OCI-LY3 (cell line): ENCODE data around the gene IL20RA.

Source experiments
- H2AFZ ChIP-seq: fragments of 200-600, 300-600 bp; shearing (Covaris generic); 2 replicates; pipeline ENCODE4 v1.6.0; 2014; ENCODE audit warnings: antibody characterized with exemption, low read depth, low read length
- H3K27ac ChIP-seq: fragments of 200-600, 300-600 bp; sonication (generic); 2 replicates; pipeline ENCODE4 v1.5.1; 2014; ENCODE audit warnings: mild to moderate bottlenecking, low read length, moderate library complexity, mixed read lengths
- H3K27me3 ChIP-seq: fragments of 200-600, 300-600 bp; sonication (generic); 2 replicates; pipeline ENCODE4 v1.6.1; 2014; ENCODE audit warnings: low read depth, low read length, mixed read lengths
- H3K36me3 ChIP-seq: fragments of 200-600, 300-600 bp; sonication (generic); replicated peaks from 2 replicates; pipeline ENCODE3; 2014; ENCODE audit warnings: low read depth, low read length, mixed read lengths
- H3K4me1 ChIP-seq: fragments of 300-600, 200-600 bp; sonication (generic); 2 replicates; pipeline ENCODE4 v1.6.1; 2014; ENCODE audit warnings: low read length, mixed read lengths
- H3K4me2 ChIP-seq: fragments of 200-600, 300-600 bp; sonication (generic); 2 replicates; pipeline ENCODE4 v1.6.1; 2014; ENCODE audit warnings: low read length, mixed read lengths
- H3K4me3 ChIP-seq: fragments of 300-600, 200-600 bp; sonication (generic); 2 replicates; pipeline ENCODE4 v1.5.1; 2014; ENCODE audit warnings: antibody characterized with exemption, mild to moderate bottlenecking, low read length, moderate library complexity
- H3K79me2 ChIP-seq: fragments of 300-600, 200-600 bp; shearing (Covaris generic); 2 replicates; pipeline ENCODE4 v1.6.1; 2014; ENCODE audit warnings: mild to moderate bottlenecking, low read length, mixed read lengths
- H3K9ac ChIP-seq: fragments of 300-600, 200-600 bp; shearing (Covaris generic); 2 replicates; pipeline ENCODE4 v1.6.0; 2014; ENCODE audit warnings: mild to moderate bottlenecking, low read length, moderate library complexity
- H3K9me3 ChIP-seq: fragments of 200-600, 300-600 bp; shearing (Covaris generic); 2 replicates; pipeline ENCODE4 v1.6.1; 2014; ENCODE audit warnings: low read length, mixed read lengths; ENCODE audit not compliant: insufficient read depth
- H4K20me1 ChIP-seq: fragments of 200-600, 300-600 bp; sonication (generic); 2 replicates; pipeline ENCODE4 v1.6.1; 2016; ENCODE audit warnings: low read length, mixed read lengths; ENCODE audit not compliant: insufficient read depth
- EZH2phosphoT487 ChIP-seq: fragments of 200-600 bp; shearing (Covaris generic); IDR thresholded peaks from 2 replicates; pipeline ENCODE4 v1.6.1; 2018; ENCODE audit warnings: antibody characterized with exemption, mixed run types, low read depth
- TF ChIP-seq, protein P1 (sequence below): fragments of 200-600, 300-600 bp; sonication (generic); IDR thresholded peaks from 2 replicates; pipeline ENCODE4 v1.5.1; 2014; ENCODE audit warnings: antibody characterized with exemption, low read length, low read depth

IL20RA gene

GRCh38 chr6:137015943-137016342 is 28.8 kb downstream of the IL20RA start:
- Histone ChIP-seq H4K20me1 (no peaks in the 10 kb centered on the region), H3K4me3 (no peak overlapping the region), H3K9ac (no peak overlapping the region), H3K27ac (no peak overlapping the region), H2AFZ (no peak overlapping the region), H3K4me2 (no peak overlapping the region), H3K27me3 (no peaks in the 10 kb centered on the region; the same call in 1 of the 2 replicates), H3K36me3 (no peaks in the 10 kb centered on the region), H3K79me2 (no peaks in the 10 kb centered on the region), H3K4me1 (no peaks in the 10 kb centered on the region), H3K9me3 (no peaks in the 10 kb centered on the region)
- no peak for TF ChIP-seq EZH2phosphoT487
- TF ChIP-seq, protein P1, sequence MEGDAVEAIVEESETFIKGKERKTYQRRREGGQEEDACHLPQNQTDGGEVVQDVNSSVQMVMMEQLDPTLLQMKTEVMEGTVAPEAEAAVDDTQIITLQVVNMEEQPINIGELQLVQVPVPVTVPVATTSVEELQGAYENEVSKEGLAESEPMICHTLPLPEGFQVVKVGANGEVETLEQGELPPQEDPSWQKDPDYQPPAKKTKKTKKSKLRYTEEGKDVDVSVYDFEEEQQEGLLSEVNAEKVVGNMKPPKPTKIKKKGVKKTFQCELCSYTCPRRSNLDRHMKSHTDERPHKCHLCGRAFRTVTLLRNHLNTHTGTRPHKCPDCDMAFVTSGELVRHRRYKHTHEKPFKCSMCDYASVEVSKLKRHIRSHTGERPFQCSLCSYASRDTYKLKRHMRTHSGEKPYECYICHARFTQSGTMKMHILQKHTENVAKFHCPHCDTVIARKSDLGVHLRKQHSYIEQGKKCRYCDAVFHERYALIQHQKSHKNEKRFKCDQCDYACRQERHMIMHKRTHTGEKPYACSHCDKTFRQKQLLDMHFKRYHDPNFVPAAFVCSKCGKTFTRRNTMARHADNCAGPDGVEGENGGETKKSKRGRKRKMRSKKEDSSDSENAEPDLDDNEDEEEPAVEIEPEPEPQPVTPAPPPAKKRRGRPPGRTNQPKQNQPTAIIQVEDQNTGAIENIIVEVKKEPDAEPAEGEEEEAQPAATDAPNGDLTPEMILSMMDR = no peak

DNA sequence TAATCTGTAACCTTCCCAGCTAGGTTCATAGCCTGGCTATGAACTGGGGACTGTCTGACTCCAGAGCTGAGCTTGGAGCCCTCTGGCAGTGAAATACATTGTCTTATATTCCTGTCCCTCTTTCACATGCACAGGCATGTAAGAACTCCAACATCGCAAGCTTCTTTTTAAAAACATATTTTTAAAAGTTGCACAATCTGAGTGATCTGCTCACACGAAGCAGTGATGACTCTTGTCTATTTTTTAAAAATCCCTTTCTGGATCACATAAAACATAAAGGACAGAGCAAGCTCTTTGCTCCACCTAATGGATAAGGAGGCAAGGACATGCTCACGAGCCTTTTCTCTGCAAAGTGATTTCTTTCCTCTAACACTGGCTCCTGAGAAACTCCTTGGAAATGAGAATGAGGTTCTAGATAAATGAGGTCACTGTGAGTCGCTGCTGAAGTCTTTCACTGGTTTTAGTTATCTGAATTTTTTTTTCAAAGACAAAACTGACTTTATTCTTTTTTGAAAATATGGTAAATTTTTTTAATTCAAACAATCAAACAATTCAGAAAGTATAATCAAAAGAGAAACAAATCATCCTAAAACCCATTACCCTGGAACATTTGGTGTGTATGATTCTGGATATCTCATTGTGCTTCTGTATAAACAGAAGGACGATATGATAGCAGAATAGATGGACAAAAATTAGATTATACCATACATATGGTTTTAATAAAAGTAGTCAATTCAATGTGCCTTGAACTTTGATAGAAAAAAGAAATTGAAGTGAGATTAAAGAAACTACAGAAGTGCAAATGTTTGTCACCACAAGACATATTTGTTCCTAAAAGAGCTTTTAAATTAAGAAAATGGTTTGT is 30.8 kb downstream of the IL20RA start:
- no peak overlapping the region for H2AFZ ChIP-seq
- no peak overlapping the region for H3K4me2 ChIP-seq
- H3K79me2 ChIP-seq = no peaks in the 10 kb centered on the region
- no peak overlapping the region for H3K9ac ChIP-seq
- H3K4me3 ChIP-seq = no peak overlapping the region
- TF ChIP-seq EZH2phosphoT487 = no peak
- TF ChIP-seq, protein P1 = peak; percentile 42
- H3K9me3 ChIP-seq = no peaks in the 10 kb centered on the region
- H3K4me1 ChIP-seq = no peaks in the 10 kb centered on the region
- no peak overlapping the region for H3K27ac ChIP-seq
- H3K36me3 ChIP-seq = no peaks in the 10 kb centered on the region
- no peaks in the 10 kb centered on the region for H4K20me1 ChIP-seq
- H3K27me3 ChIP-seq = no peaks in the 10 kb centered on the region; the same call in 1 of the 2 replicates

GRCh38 chr6:137013031-137013430 is 31.7 kb downstream of the IL20RA start:
- H4K20me1 ChIP-seq = no peaks in the 10 kb centered on the region
- no peak overlapping the region for H2AFZ ChIP-seq
- TF ChIP-seq, protein P1 = no peak
- TF ChIP-seq EZH2phosphoT487 = no peak
- no peak overlapping the region for H3K27ac ChIP-seq
- no peaks in the 10 kb centered on the region for H3K36me3 ChIP-seq
- no peak overlapping the region for H3K9ac ChIP-seq
- H3K4me2 ChIP-seq = no peak overlapping the region
- H3K4me1 ChIP-seq = no peaks in the 10 kb centered on the region
- H3K9me3 ChIP-seq = no peaks in the 10 kb centered on the region
- H3K79me2 ChIP-seq = no peaks in the 10 kb centered on the region
- H3K4me3 ChIP-seq = no peak overlapping the region
- no peaks in the 10 kb centered on the region; the same call in 1 of the 2 replicates for H3K27me3 ChIP-seq

GRCh38 chr6:137011406-137011805 is 33.4 kb downstream of the IL20RA start:
- Histone ChIP-seq H3K4me1 (no peaks in the 10 kb centered on the region), H3K4me3 (no peak overlapping the region), H4K20me1 (no peaks in the 10 kb centered on the region), H3K36me3 (no peaks in the 10 kb centered on the region), H3K9ac (no peak overlapping the region), H3K4me2 (no peak overlapping the region), H3K27ac (no peak overlapping the region), H3K9me3 (no peaks in the 10 kb centered on the region), H3K79me2 (no peaks in the 10 kb centered on the region), H3K27me3 (no peaks in the 10 kb centered on the region; the same call in 1 of the 2 replicates), H2AFZ (no peak overlapping the region)
- TF ChIP-seq, protein P1 = no peak
- TF ChIP-seq EZH2phosphoT487 = no peak
